WTC11 (cell line): Measurements from ENCODE around the gene SNX5. TPM values are rescaled to one million over a fixed set of nuclear protein-coding genes. Genes with fewer than 3 reads are reported as not detected.
A peak's percentile ranks its signal among the peaks of the same experiment; 100 is the strongest.

Experiments
- ATAC-seq: fragments of 200-7000 bp; cut with Tn5 transposase; 2 replicates; pipeline ENCODE4 v1.10.0; 2021; ENCODE audit warnings: mild to moderate bottlenecking, moderate library complexity
- CTCF ChIA-PET: fragments of 300-600 bp; sonication (Branson Sonifier 250); formaldehyde crosslinking; loops from one replicate; lab custom pipeline; 2021; ENCODE audit warnings: antibody characterized with exemption; lab: Charles Lee
- POLR2A ChIA-PET: fragments of 350-600 bp; sonication (Branson Sonifier 250); formaldehyde crosslinking; loops from one replicate; lab custom pipeline; 2021; ENCODE audit warnings: antibody characterized with exemption; lab: Charles Lee
- DNase-seq: peaks from one replicate; pipeline ENCODE4 v3.0.0; 2021; ENCODE audit warnings: low spot score
- H3K27ac Mint-ChIP-seq: 2 replicates; pipeline ENCODE4 v1.8.0; 2021; ENCODE audit warnings: mixed read lengths
- H3K27me3 Mint-ChIP-seq: 2 replicates; pipeline ENCODE4 v1.8.0; 2021; ENCODE audit warnings: low read depth, mild to moderate bottlenecking, moderate library complexity, mixed read lengths
- H3K36me3 Mint-ChIP-seq: 2 replicates; pipeline ENCODE4 v1.8.0; 2021; ENCODE audit warnings: mixed read lengths
- H3K4me1 Mint-ChIP-seq: 2 replicates; pipeline ENCODE4 v1.8.0; 2022; ENCODE audit warnings: mixed read lengths
- H3K4me3 Mint-ChIP-seq: 2 replicates; pipeline ENCODE4 v1.8.0; 2021; ENCODE audit warnings: mild to moderate bottlenecking, moderate library complexity, mixed read lengths
- H3K9me3 Mint-ChIP-seq: 2 replicates; pipeline ENCODE4 v1.8.0; 2021; ENCODE audit warnings: mixed read lengths
- AFF4 ChIP-seq: sonication (generic); formaldehyde crosslinking; IDR thresholded peaks from 2 replicates; pipeline ENCODE4 v1.8.1; 2023; ENCODE audit warnings: mild to moderate bottlenecking, missing genetic modification reagents, borderline replicate concordance
- ATF2 ChIP-seq: sonication (generic); formaldehyde crosslinking; IDR thresholded peaks from 2 replicates; pipeline ENCODE4 v1.8.1; 2022; ENCODE audit warnings: low read depth, missing genetic modification reagents, borderline replicate concordance
- CREM ChIP-seq: sonication (generic); formaldehyde crosslinking; IDR thresholded peaks from 2 replicates; pipeline ENCODE4 v1.8.1; 2022; ENCODE audit warnings: mild to moderate bottlenecking, missing genetic modification reagents, moderate library complexity
- CTCF ChIP-seq: fragments of 200-600 bp; IDR thresholded peaks from 2 replicates; pipeline ENCODE4 v1.8.0; 2022; ENCODE audit warnings: antibody characterized with exemption
- E2F4 ChIP-seq: sonication (generic); formaldehyde crosslinking; IDR thresholded peaks from 2 replicates; pipeline ENCODE4 v1.8.1; 2022; ENCODE audit warnings: low read depth, mild to moderate bottlenecking, moderate library complexity, missing genetic modification reagents, borderline replicate concordance
- ESRRA ChIP-seq: sonication (generic); formaldehyde crosslinking; IDR thresholded peaks from 2 replicates; pipeline ENCODE4 v1.8.1; 2022; ENCODE audit warnings: mild to moderate bottlenecking, missing genetic modification reagents, borderline replicate concordance
- GTF2I ChIP-seq: fragments of 250-450 bp; sonication (Bioruptor Pico); conservative IDR thresholded peaks from 2 replicates; pipeline ENCODE4 v1.4.0; 2021; ENCODE audit warnings: mild to moderate bottlenecking
- JUN ChIP-seq: sonication (generic); formaldehyde crosslinking; IDR thresholded peaks from 2 replicates; pipeline ENCODE4 v1.8.0; 2023; ENCODE audit warnings: mild to moderate bottlenecking, missing genetic modification reagents
- PRDM15 ChIP-seq: sonication (generic); formaldehyde crosslinking; IDR thresholded peaks from 2 replicates; pipeline ENCODE4 v1.8.0; 2022; ENCODE audit warnings: missing genetic modification reagents
- PRRX2 ChIP-seq: fragments of 250-450 bp; sonication (Bioruptor Pico); IDR thresholded peaks from 2 replicates; pipeline ENCODE4 v1.8.0; 2021; ENCODE audit warnings: mild to moderate bottlenecking
- SMAD3 ChIP-seq: sonication (generic); formaldehyde crosslinking; IDR thresholded peaks from 2 replicates; pipeline ENCODE4 v1.8.0; 2022; ENCODE audit warnings: missing genetic modification reagents, mild to moderate bottlenecking, borderline replicate concordance
- TP53 ChIP-seq: sonication (generic); formaldehyde crosslinking; IDR thresholded peaks from 2 replicates; pipeline ENCODE4 v1.8.1; 2023; ENCODE audit warnings: mild to moderate bottlenecking, missing genetic modification reagents
- ZNF532 ChIP-seq: fragments of 250-450 bp; sonication (Bioruptor Pico); IDR thresholded peaks from 2 replicates; pipeline ENCODE4 v1.9.0; 2021; ENCODE audit warnings: mild to moderate bottlenecking, borderline replicate concordance
- total RNA-seq: library from RNA; stranded (reverse); gene quantifications from 3 replicates; pipeline ENCODE4 v1.2.3, GENCODE V29; 2021

SNX5 gene
- total RNA-seq, 1 experiment from 2014 or later, result 192 TPM

- TF ChIP-seq AFF4 (CRISPR knock-in tag), result no peak
- TF ChIP-seq CTCF, result no peak
- no peak for TF ChIP-seq JUN (CRISPR knock-in tag)
- TF ChIP-seq ZNF532 (CRISPR knock-in tag), result no peak
- no peak for TF ChIP-seq PRDM15 (CRISPR knock-in tag)
- TF ChIP-seq ATF2 (CRISPR knock-in tag), result no peak
- no peak for TF ChIP-seq GTF2I (CRISPR knock-in tag)
- no peak for TF ChIP-seq SMAD3 (CRISPR knock-in tag)
- TF ChIP-seq ESRRA, result no peak
- TF ChIP-seq PRRX2, result no peak
- no peak for TF ChIP-seq TP53 (CRISPR knock-in tag)
- no peak for TF ChIP-seq E2F4 (CRISPR knock-in tag)
- no peak for TF ChIP-seq CREM
- 0 out of 2 replicates have a peak overlapping the region, but pooled peaks have one; percentile 54 for H3K27ac Mint-ChIP-seq
- ATAC-seq, result no peak
- H3K27me3 Mint-ChIP-seq, result no peaks in the 10 kb centered on the region
- H3K9me3 Mint-ChIP-seq, result no peaks in the 10 kb centered on the region
- ChIA-PET POLR2A (no interaction called here), CTCF (no interaction called here)
- DNase-seq, result no peak
- no peak overlapping the region for H3K4me3 Mint-ChIP-seq
- H3K36me3 Mint-ChIP-seq, result peaks cover 100% of the 10 kb centered on the region
- H3K4me1 Mint-ChIP-seq, result no peaks in the 10 kb centered on the region
Measured at GRCh38 chr20:17951323-17951722, 17.3 kb downstream of the SNX5 start.
